ENCODE measurements around the gene COMMD8. TPM values are rescaled to one million over a fixed set of nuclear protein-coding genes. Genes with fewer than 3 reads are reported as not detected.

Gene COMMD8
- total RNA-seq, 1 donor from 2014 or later: 14.0 TPM

- Mint-ChIP-seq H3K9me3 (peaks cover 3% of the 10 kb centered on the region), H3K27ac (ENCODE audit: unreplicated experiment) (no peak overlapping the region), H3K36me3 (ENCODE audit: low read depth) (no peaks in the 10 kb centered on the region), H3K4me3 (no peak overlapping the region), H3K27me3 (ENCODE audit: low read depth) (no peaks in the 10 kb centered on the region), H3K4me1 (no peaks in the 10 kb centered on the region)
- no peak for TF ChIP-seq CTCF (conservative IDR thresholded peaks at IDR 0.05)
- no peak for DNase-seq (ENCODE audit: low read depth, low spot score)
Observed at GRCh38 chr4:47499700-47500099, 36.2 kb upstream of the COMMD8 start.

- H3K27ac Mint-ChIP-seq (ENCODE audit: unreplicated experiment): no peak overlapping the region
- no peaks in the 10 kb centered on the region for H3K27me3 Mint-ChIP-seq (ENCODE audit: low read depth)
- TF ChIP-seq CTCF (conservative IDR thresholded peaks at IDR 0.05): no peak
- peaks cover under 1% of the 10 kb centered on the region for H3K9me3 Mint-ChIP-seq
- H3K4me3 Mint-ChIP-seq: no peak overlapping the region
- DNase-seq (ENCODE audit: low read depth, low spot score): no peak
- H3K36me3 Mint-ChIP-seq (ENCODE audit: low read depth): no peaks in the 10 kb centered on the region
- H3K4me1 Mint-ChIP-seq: no peaks in the 10 kb centered on the region
Observed at GRCh38 chr4:47498899-47499298, 35.4 kb upstream of the COMMD8 start.

- no peak overlapping the region for H3K4me3 Mint-ChIP-seq
- H3K27ac Mint-ChIP-seq (ENCODE audit: unreplicated experiment): no peak overlapping the region
- no peak for DNase-seq (ENCODE audit: low read depth, low spot score)
- H3K4me1 Mint-ChIP-seq: no peaks in the 10 kb centered on the region
- TF ChIP-seq CTCF (conservative IDR thresholded peaks at IDR 0.05): no peak
- no peaks in the 10 kb centered on the region for H3K27me3 Mint-ChIP-seq (ENCODE audit: low read depth)
- no peaks in the 10 kb centered on the region for H3K36me3 Mint-ChIP-seq (ENCODE audit: low read depth)
- no peaks in the 10 kb centered on the region for H3K9me3 Mint-ChIP-seq
Observed at GRCh38 chr4:47494124-47494430, 30.6 kb upstream of the COMMD8 start.

GRCh38 chr4:47493238-47494123, 30.0 kb upstream of the COMMD8 start:
- no peaks in the 10 kb centered on the region for H3K27me3 Mint-ChIP-seq (ENCODE audit: low read depth)
- H3K9me3 Mint-ChIP-seq: no peaks in the 10 kb centered on the region
- DNase-seq (ENCODE audit: low read depth, low spot score): no peak
- no peaks in the 10 kb centered on the region for H3K4me1 Mint-ChIP-seq
- TF ChIP-seq CTCF (conservative IDR thresholded peaks at IDR 0.05): no peak
- no peak overlapping the region for H3K27ac Mint-ChIP-seq (ENCODE audit: unreplicated experiment)
- H3K36me3 Mint-ChIP-seq (ENCODE audit: low read depth): no peaks in the 10 kb centered on the region
- H3K4me3 Mint-ChIP-seq: no peak overlapping the region

GRCh38 chr4:47490550-47490949, 27.0 kb upstream of the COMMD8 start:
- peak; percentile 52 for TF ChIP-seq CTCF (conservative IDR thresholded peaks at IDR 0.05)
- Mint-ChIP-seq H3K27me3 (ENCODE audit: low read depth) (peaks cover 4% of the 10 kb centered on the region), H3K4me1 (peaks cover 9% of the 10 kb centered on the region), H3K27ac (ENCODE audit: unreplicated experiment) (no peak overlapping the region), H3K36me3 (ENCODE audit: low read depth) (no peaks in the 10 kb centered on the region), H3K9me3 (no peaks in the 10 kb centered on the region), H3K4me3 (no peak overlapping the region)
- DNase-seq (ENCODE audit: low read depth, low spot score): no peak
